Heart left ventricle (tissue), 16 donors: ENCODE data around the gene CRACDL. TPM values are rescaled to one million over a fixed set of nuclear protein-coding genes. Genes with fewer than 3 reads are reported as not detected.
"Not testable (repeated sequence)": the region's sequence is repeated elsewhere in the genome, so short reads cannot be mapped to it uniquely, and the experiment has no call there.

Experiments used
- ATAC-seq, 4 donors: fragments of 200-7000 bp; cut with Tn5 transposase; one replicate each; pipeline ENCODE4 v1.9.1; 2020 to 2022; ENCODE audit warnings: moderate library complexity in 4 of 4, mild to moderate bottlenecking in 3 of 4, moderate number of reproducible peaks in 1 of 4
- DNase-seq, 5 donors: peaks; one replicate each; pipeline ENCODE4 v3.0.0-alpha.2; 2020
- H3K27ac ChIP-seq, 12 donors: fragments of 200-600 bp; sonication (generic) in 4 of 12; one replicate each; pipeline versions ENCODE4 v1.5.0 to v1.8.0; 2016 to 2022; ENCODE audit warnings: mild to moderate bottlenecking in 2 of 12
- H3K27me3 ChIP-seq, 9 donors: fragments of 200-600 bp; sonication (generic) in 2 of 9; one replicate each; pipeline versions ENCODE4 v1.5.1 to v1.8.0; 2016 to 2022; ENCODE audit warnings: mild to moderate bottlenecking in 3 of 9
- H3K36me3 ChIP-seq, 9 donors: fragments of 200-600 bp; sonication (generic) in 2 of 9; one replicate each; pipeline versions ENCODE4 v1.5.0 to v1.8.0; 2018 to 2022; ENCODE audit warnings: mild to moderate bottlenecking in 2 of 9
- H3K4me1 ChIP-seq, 12 donors: fragments of 200-600 bp; sonication (generic) in 4 of 12; one replicate each; pipeline versions ENCODE4 v1.5.0 to v1.8.0; 2016 to 2022; ENCODE audit warnings: mild to moderate bottlenecking in 3 of 12
- H3K4me3 ChIP-seq, 12 donors: fragments of 200-600 bp; sonication (generic) in 4 of 12; one replicate each; pipeline versions ENCODE4 v1.5.0 to v1.8.0; 2017 to 2022; ENCODE audit warnings: mild to moderate bottlenecking in 9 of 12, moderate library complexity in 4 of 12
- H3K9me3 ChIP-seq, 12 donors: fragments of 200-600 bp; sonication (generic) in 4 of 12; one replicate each; pipeline versions ENCODE4 v1.5.0 to v1.8.0; 2016 to 2022; ENCODE audit warnings: mild to moderate bottlenecking in 1 of 12
- CTCF ChIP-seq, 12 donors: fragments of 200-600 bp; sonication (generic) in 4 of 12; IDR thresholded peaks; one replicate each; pipeline versions ENCODE4 v1.5.0 to v1.8.0; 2018 to 2022; ENCODE audit warnings: antibody characterized with exemption in 12 of 12, mild to moderate bottlenecking in 5 of 12
- POLR2A ChIP-seq, 2 donors: fragments of 450-650 bp; IDR thresholded peaks; one replicate each; pipeline ENCODE4 v1.6.1; 2017; ENCODE audit warnings: antibody characterized with exemption in 2 of 2, mild to moderate bottlenecking in 2 of 2, moderate library complexity in 2 of 2
- WGBS, 4 donors: extraction: QIAGEN DNeasy Blood & Tissue Kit in 2 of 4; methylation state at CpG; one replicate each; pipeline versions ENCODE4 v1.1.5 to v1.1.7; 2013 to 2018; 5-methylcytosine and 5-hydroxymethylcytosine counted together
- intact Hi-C, 10 donors: fragments of 100-400 bp; cut with DNase I; formaldehyde crosslinking; loops; one replicate each; pipeline versions ENCODE4 v1.11.1 to v1.14.2; 2022
- polyA plus RNA-seq, 2 donors: library from polyadenylated mRNA; stranded (reverse); fragments of 200-250 nt; gene quantifications; one replicate each; pipeline ENCODE4 v1.2.3, GENCODE V29; 2013
- total RNA-seq, 9 donors: library from RNA; depleted of rRNA in 2 of 9; stranded (reverse); fragments of >200 nt in 2 of 9; fragmentation: NEBNext Ultra II Directional in 3 of 9; extraction: Animal tissue kit (Norgen Biotek cat#: 25700) in 3 of 9; gene quantifications; one replicate each; pipeline versions ENCODE4 v1.1.0 to v1.2.4, GENCODE V29; 2016 to 2023
- donor health status: ischemic (EF 13 %, LVEDD 7.1; RV severe dilation, severe dysfunction).
- donor health status: healthy with polysubstance abuse.
- donor health status: DM: no; HTN: yes; CAD: no.
- donor health status: DM: no; HTN: no; CAD: no.
- donor health status: ischemic (EF 25% LVEDD 6.9; RV normal size, moderate dysfunction).
- donor health status: ischemic (EF 25% LVEDD 5.7; RV mildly dilated, moderate dysfunction).
- donor health status: healthy.
- donor health status: DM: yes; HTN: yes; CAD: no.
- donor health status: ischemic (EF 35%, LVEDD 5.7; RV mildly dilated, moderate dysfunction).
- donor health status: nonischemic (EF 11% LVEDD 7.7; RV severe dilation, severe dysfunction).
- donor health status: DM: yes; HTN: yes; CAD: no.
- donor health status: PGD.
- donor health status: ischemic (EF 29% LVEDD 5.4; RV normal size, mild dysfunction).
- donor health status: nonischemic (EF 23%, LVEDD 6.1; RV moderate dilation, normal function).

CRACDL gene
- total and polyA plus RNA-seq, 11 donors: 1.1 to 7.4 (median 2.9) TPM

- DNase-seq (no peak), ATAC-seq (no peak)
- intact Hi-C loops: no loop called here
- no peaks in the 10 kb centered on the region for H3K4me1 ChIP-seq
- WGBS, 4 donors: 84 to 90% (median 86%) methylated on average over 11 of the region's 11 CpGs
- peaks cover 0 to 5% (median 0%) of the 10 kb centered on the region in 9 donors for H3K27me3 ChIP-seq
- peaks cover 0 to 33% (median 19%) of the 10 kb centered on the region in 12 donors for H3K9me3 ChIP-seq
- H3K4me3 ChIP-seq: no peak overlapping the region
- no peak for TF ChIP-seq POLR2A (IDR thresholded peaks at IDR 0.05)
- TF ChIP-seq CTCF (IDR thresholded peaks at IDR 0.05): no peak
- H3K27ac ChIP-seq: no peak overlapping the region
- no peaks in the 10 kb centered on the region for H3K36me3 ChIP-seq
Measured at GRCh38 chr2:98882971-98883779, 52.9 kb downstream of the CRACDL start.

- Histone ChIP-seq H3K27me3 (peaks cover 0 to 5% (median 0%) of the 10 kb centered on the region in 9 donors), H3K4me1 (no peaks in the 10 kb centered on the region), H3K9me3 (peaks cover 0 to 25% (median 12%) of the 10 kb centered on the region in 12 donors), H3K27ac (no peak overlapping the region), H3K36me3 (no peaks in the 10 kb centered on the region), H3K4me3 (no peak overlapping the region)
- intact Hi-C loops: no loop called here
- WGBS, 4 donors: 75 to 96% (median 88%) methylated on average over 3 of the region's 3 CpGs
- no peak for TF ChIP-seq POLR2A (IDR thresholded peaks at IDR 0.05)
- TF ChIP-seq CTCF (IDR thresholded peaks at IDR 0.05): no peak
- DNase-seq (no peak), ATAC-seq (no peak)
Measured at GRCh38 chr2:98882368-98882767, 53.7 kb downstream of the CRACDL start.

GRCh38 chr2:98881153-98881650, 54.8 kb downstream of the CRACDL start:
- TF ChIP-seq POLR2A (IDR thresholded peaks at IDR 0.05) (no peak), CTCF (IDR thresholded peaks at IDR 0.05) (no peak)
- 82 to 88% (median 84%) methylated on average over 2 to 7 of the region's 7 CpGs for WGBS, 4 donors
- intact Hi-C loops: no loop called here
- Histone ChIP-seq H3K36me3 (no peaks in the 10 kb centered on the region), H3K27ac (no peak overlapping the region), H3K4me1 (no peaks in the 10 kb centered on the region), H3K27me3 (peaks cover 0 to 5% (median 0%) of the 10 kb centered on the region in 9 donors), H3K4me3 (no peak overlapping the region), H3K9me3 (peaks cover 0 to 13% (median 4%) of the 10 kb centered on the region in 12 donors)
- DNase-seq (no peak), ATAC-seq (no peak)

- no peak for ATAC-seq
- Histone ChIP-seq H3K36me3 (no peaks in the 10 kb centered on the region), H3K27me3 (peaks cover 0 to 5% (median 0%) of the 10 kb centered on the region in 9 donors), H3K4me3 (no peak overlapping the region), H3K9me3 (peaks cover 0 to 7% (median 0%) of the 10 kb centered on the region in 12 donors), H3K4me1 (no peaks in the 10 kb centered on the region), H3K27ac (no peak overlapping the region)
- DNase-seq: no peak
- WGBS, 4 donors: 66 to 81% (median 80%) methylated on average over 11 to 20 of the region's 20 CpGs
- TF ChIP-seq CTCF (IDR thresholded peaks at IDR 0.05) (no peak), POLR2A (IDR thresholded peaks at IDR 0.05) (no peak)
- intact Hi-C loops: no loop called here
Measured at GRCh38 chr2:98880266-98881152, 55.5 kb downstream of the CRACDL start.

- H3K4me1 ChIP-seq, intact Hi-C loops, H3K27me3 ChIP-seq, DNase-seq, ATAC-seq, H3K4me3 ChIP-seq, H3K27ac ChIP-seq, H3K9me3 ChIP-seq, H3K36me3 ChIP-seq: not testable (repeated sequence)
- 85 to 93% (median 89%) methylated on average over 5 of the region's 5 CpGs for WGBS, 4 donors
Measured at GRCh38 chr2:98877658-98878057, 58.4 kb downstream of the CRACDL start.
